K562 (cell line): ENCODE measurements around the gene AKAP13. TPM values are rescaled to one million over a fixed set of nuclear protein-coding genes. Genes with fewer than 3 reads are reported as not detected.

ENCODE experiments used
- ATAC-seq: fragments of 200-7000 bp; cut with Tn5 transposase; 3 replicates; pipeline ENCODE4 v1.9.1; 2020; ENCODE audit warnings: moderate library complexity
- BruUV-seq: library from RNA; stranded (reverse); fragments of 400-500 nt; replicated peaks from 2 replicates; lab custom pipeline; 2021; lab: Mats Ljungman, UMichigan
- CTCF ChIA-PET: fragments of 300-600 bp; formaldehyde crosslinking; extraction: SDS; loops from one replicate; lab custom pipeline; 2021; ENCODE audit warnings: low intra/inter-chr PET ratio; lab: Yijun Ruan, JAX
- POLR2A ChIA-PET: fragments of 300-600, 350-650 bp; sonication (Branson Sonifier 250); formaldehyde crosslinking; extraction: SDS; loops from one replicate; lab custom pipeline; 2021; ENCODE audit warnings: antibody characterized with exemption, inconsistent platforms; lab: Yijun Ruan, JAX
- DNase-seq, 4 experiments: peaks; one replicate each; pipeline versions ENCODE4 v3.0.0 to v3.0.0-alpha.2; 2011 to 2018; ENCODE audit warnings: low spot score in 3 of 4, mixed read lengths in 3 of 4; ENCODE audit errors: extremely low read depth in 1 of 4
- FAIRE-seq: peaks from 2 replicates; lab custom pipeline; 2011; peaks lifted over from hg19 to GRCh38; lab: Jason Lieb, UNC
- H2AFZ ChIP-seq: 2 replicates; pipeline ENCODE4 v1.6.0; 2011; ENCODE audit warnings: low read depth, low read length, control low read depth, inconsistent platforms
- H3K27ac ChIP-seq: fragments of 200-600 bp; 3 replicates; pipeline ENCODE4 v1.8.0; 2011; ENCODE audit warnings: low read depth, mild to moderate bottlenecking, control low read depth, inconsistent platforms, low read length, moderate library complexity, mixed read lengths; ENCODE audit errors: extremely low read depth
- H3K27me3 ChIP-seq, 2 experiments: fragments of 300-600 bp in 1 of 2; 2 replicates in 1 of 2; 3 replicates in 1 of 2; pipeline versions ENCODE4 v1.6.0 to v1.8.0; 2011; ENCODE audit warnings: inconsistent platforms in 2 of 2, low read length in 2 of 2, mild to moderate bottlenecking in 1 of 2, mixed read lengths in 1 of 2, moderate library complexity in 1 of 2; ENCODE audit not compliant: control insufficient read depth in 2 of 2, insufficient read depth in 2 of 2
- H3K36me3 ChIP-seq: fragments of 300-600 bp; 3 replicates; pipeline ENCODE4 v1.8.0; 2011; ENCODE audit warnings: mild to moderate bottlenecking, low read length, inconsistent platforms; ENCODE audit not compliant: control insufficient read depth, insufficient read depth
- H3K4me1 ChIP-seq, 2 experiments: fragments of 200-600 bp in 1 of 2; replicated peaks in 1 of 2; 2 replicates in 1 of 2; 3 replicates in 1 of 2; pipeline versions ENCODE4 v1.5.1 to v1.8.0; 2011; ENCODE audit warnings: inconsistent platforms in 2 of 2, low read length in 2 of 2, mild to moderate bottlenecking in 1 of 2, mixed read lengths in 1 of 2, moderate library complexity in 1 of 2; ENCODE audit not compliant: control insufficient read depth in 2 of 2, insufficient read depth in 2 of 2
- H3K4me2 ChIP-seq: 2 replicates; pipeline ENCODE4 v1.6.1; 2011; ENCODE audit warnings: low read length, control low read depth, inconsistent platforms, mixed read lengths; ENCODE audit not compliant: insufficient read depth
- H3K4me3 ChIP-seq: fragments of 200-600 bp; sonication (generic), shearing (Covaris generic); 2 replicates; pipeline ENCODE4 v1.5.1; 2016; ENCODE audit warnings: control low read depth, inconsistent platforms
- H3K79me2 ChIP-seq: fragments of 200-600 bp; 3 replicates; pipeline ENCODE4 v1.8.0; 2011; ENCODE audit warnings: low read length, inconsistent platforms; ENCODE audit not compliant: control insufficient read depth, insufficient read depth
- H3K9ac ChIP-seq, 2 experiments: 2 replicates each; pipeline versions ENCODE4 v1.6.0 to v1.6.1; 2011; ENCODE audit warnings: low read depth in 2 of 2, low read length in 2 of 2, control low read depth in 1 of 2, inconsistent platforms in 1 of 2, mild to moderate bottlenecking in 1 of 2, mixed read lengths in 1 of 2; ENCODE audit not compliant: insufficient read depth in 1 of 2
- H3K9me1 ChIP-seq: one replicate; pipeline ENCODE4 v1.6.0; 2011; ENCODE audit warnings: inconsistent platforms, mild to moderate bottlenecking, low read length, moderate library complexity; ENCODE audit not compliant: control insufficient read depth, insufficient read depth
- H3K9me3 ChIP-seq: replicated peaks from 2 replicates; pipeline ENCODE4 v1.5.1; 2011; ENCODE audit warnings: low read depth, low read length, inconsistent platforms; ENCODE audit not compliant: control insufficient read depth, insufficient read depth
- H4K20me1 ChIP-seq: replicated peaks from 2 replicates; pipeline ENCODE4 v1.6.1; 2011; ENCODE audit warnings: low read length, inconsistent platforms, mixed read lengths; ENCODE audit not compliant: control insufficient read depth, insufficient read depth
- HSF4 ChIP-seq: fragments of 250-450 bp; sonication (Bioruptor Pico); IDR thresholded peaks from 2 replicates; pipeline ENCODE4 v2.1.2; 2022; ENCODE audit warnings: mild to moderate bottlenecking, moderate library complexity, borderline replicate concordance
- LEF1 ChIP-seq: fragments of 450-650 bp; IDR thresholded peaks from 2 replicates; pipeline ENCODE4 v1.6.1; 2016; ENCODE audit warnings: mild to moderate bottlenecking
- MEIS2 ChIP-seq: fragments of 450-650 bp; IDR thresholded peaks from 2 replicates; pipeline ENCODE4 v1.6.1; 2014; ENCODE audit warnings: mild to moderate bottlenecking; ENCODE audit not compliant: partially characterized antibody
- MYBL2 ChIP-seq, 2 experiments: fragments of 450-650 bp in 1 of 2; sonication (generic) in 1 of 2; formaldehyde crosslinking in 1 of 2; IDR thresholded peaks; 2 replicates each; pipeline versions ENCODE4 v1.6.1 to v1.8.1; 2017 to 2022; ENCODE audit warnings: borderline replicate concordance in 1 of 2, inconsistent platforms in 1 of 2, low read depth in 1 of 2, mild to moderate bottlenecking in 1 of 2, missing genetic modification reagents in 1 of 2, moderate library complexity in 1 of 2
- SMAD3 ChIP-seq: fragments of 450-650 bp; formaldehyde crosslinking; conservative IDR thresholded peaks from 2 replicates; pipeline ENCODE4 v1.4.0; 2020; ENCODE audit warnings: mild to moderate bottlenecking
- TRIM28 ChIP-seq: fragments of 450-650 bp; IDR thresholded peaks from 2 replicates; pipeline ENCODE4 v1.6.1; 2017
- ZNF134 ChIP-seq: fragments of 250-450 bp; sonication (Bioruptor Pico); conservative IDR thresholded peaks from 2 replicates; pipeline ENCODE4 v1.4.0; 2020
- ZNF197 ChIP-seq: fragments of 200-800 bp; sonication (Bioruptor generic); IDR thresholded peaks from 2 replicates; pipeline ENCODE4 v1.6.1; 2016; ENCODE audit warnings: low read depth, missing genetic modification characterization, missing compliant biosample characterization
- ZNF316 ChIP-seq: fragments of 450-650 bp; IDR thresholded peaks from 2 replicates; pipeline ENCODE4 v1.6.1; 2016
- ZNF586 ChIP-seq: fragments of 450-650 bp; formaldehyde crosslinking; conservative IDR thresholded peaks from 2 replicates; pipeline ENCODE4 v1.4.0; 2020; ENCODE audit warnings: mild to moderate bottlenecking, moderate library complexity
- WGBS: fragments of 100-300 bp; shearing (Covaris generic); methylation state at CpG from one replicate; pipeline ENCODE4 v1.1.6; 2016; ENCODE audit warnings: low coverage, mixed read lengths; ENCODE audit not compliant: insufficient coverage; ENCODE audit errors: missing lambda C conversion rate; 5-methylcytosine and 5-hydroxymethylcytosine counted together
- in situ Hi-C: fragments of 300-500 bp; cut with MboI; formaldehyde crosslinking; loops from 4 replicates; pipeline ENCODE4 v1.15.0; 2018; ENCODE audit warnings: inconsistent platforms, mixed read lengths
- intact Hi-C: fragments of 100-400 bp; cut with micrococcal nuclease; formaldehyde crosslinking; loops from 2 replicates; pipeline ENCODE4 v1.14.2; 2022
- polyA plus RNA-seq, 8 experiments: library from polyadenylated mRNA; depleted of rRNA in 4 of 8; stranded (reverse) in 5 of 8; unstranded in 3 of 8; fragments of >200 nt; fragmentation: Nextera tagmentation in 2 of 8; fragmentation: Illumina TruSeq in 1 of 8; extraction: Ambion mirVana in 2 of 8; extraction: Trizol in 1 of 8; gene quantifications; 2 replicates each; pipeline versions ENCODE4 v1.2.1 to v1.2.3, GENCODE V29; 2011 to 2014; ENCODE audit warnings: inconsistent platforms in 1 of 8, missing spikeins in 1 of 8
- total RNA-seq, 7 experiments: library from RNA; depleted of rRNA in 6 of 7; stranded (reverse); fragments of >200 nt in 6 of 7; fragmentation: Illumina TruSeq in 2 of 7; extraction: Trizol in 2 of 7; gene quantifications; 2 replicates each; pipeline versions ENCODE4 v1.2.1 to v1.2.3, GENCODE V29; 2011 to 2021; ENCODE audit warnings: low replicate concordance in 1 of 7
- TF ChIP-seq, protein P1 (sequence below): fragments of 250-450 bp; sonication (Bioruptor Pico); IDR thresholded peaks from 2 replicates; pipeline ENCODE4 v1.4.0; 2020
- TF ChIP-seq, protein P2 (sequence below), 2 experiments: fragments of 450-650 bp in 1 of 2; sonication (generic) in 1 of 2; formaldehyde crosslinking in 1 of 2; IDR thresholded peaks in 1 of 2; conservative IDR thresholded peaks in 1 of 2; 2 replicates each; pipeline versions ENCODE4 v1.6.1 to v1.8.1; 2016 to 2023; ENCODE audit warnings: mild to moderate bottlenecking in 2 of 2, moderate library complexity in 2 of 2, inconsistent platforms in 1 of 2, missing genetic modification reagents in 1 of 2

The AKAP13 gene
- total and polyA plus RNA-seq, 9 of the 15 experiments (the other 6 are each of a cell fraction or from before 2014, with no cell fraction given) = 0.03 to 1.7 (median 0.42) TPM

GRCh38 chr15:85598219-85598618, 217.8 kb downstream of the AKAP13 start (continued):
- TF ChIP-seq ZNF316 = no peak

GRCh38 chr15:85598718-85599398, 218.5 kb downstream of the AKAP13 start:
- no peaks in the 10 kb centered on the region for H3K27me3 ChIP-seq
- no peaks in the 10 kb centered on the region for H3K36me3 ChIP-seq
- intact Hi-C loops (no loop called here), in situ Hi-C loops (no loop called here)
- CTCF ChIA-PET = no interaction called here
- WGBS = 4% methylated on average over 5 of the region's 5 CpGs
- no peaks in the 10 kb centered on the region for H4K20me1 ChIP-seq
- DNase-seq (no peak), FAIRE-seq (no peak), ATAC-seq (no peak)
- H3K4me1 ChIP-seq = no peaks in the 10 kb centered on the region
- no peak overlapping the region for H3K27ac ChIP-seq
- no peak overlapping the region for H3K4me2 ChIP-seq
- H3K9me3 ChIP-seq = no peaks in the 10 kb centered on the region
- no peak overlapping the region for H3K9ac ChIP-seq
- no peak overlapping the region for H2AFZ ChIP-seq
- no peak overlapping the region for H3K4me3 ChIP-seq
- POLR2A ChIA-PET = no interaction called here
- no peaks in the 10 kb centered on the region for H3K79me2 ChIP-seq
- no TSS peak for BruUV-seq
- H3K9me1 ChIP-seq = no peaks in the 10 kb centered on the region
- no peak for TF ChIP-seq SMAD3 (CRISPR knock-in tag)
- no peak for TF ChIP-seq ZNF134
- TF ChIP-seq, protein P1, sequence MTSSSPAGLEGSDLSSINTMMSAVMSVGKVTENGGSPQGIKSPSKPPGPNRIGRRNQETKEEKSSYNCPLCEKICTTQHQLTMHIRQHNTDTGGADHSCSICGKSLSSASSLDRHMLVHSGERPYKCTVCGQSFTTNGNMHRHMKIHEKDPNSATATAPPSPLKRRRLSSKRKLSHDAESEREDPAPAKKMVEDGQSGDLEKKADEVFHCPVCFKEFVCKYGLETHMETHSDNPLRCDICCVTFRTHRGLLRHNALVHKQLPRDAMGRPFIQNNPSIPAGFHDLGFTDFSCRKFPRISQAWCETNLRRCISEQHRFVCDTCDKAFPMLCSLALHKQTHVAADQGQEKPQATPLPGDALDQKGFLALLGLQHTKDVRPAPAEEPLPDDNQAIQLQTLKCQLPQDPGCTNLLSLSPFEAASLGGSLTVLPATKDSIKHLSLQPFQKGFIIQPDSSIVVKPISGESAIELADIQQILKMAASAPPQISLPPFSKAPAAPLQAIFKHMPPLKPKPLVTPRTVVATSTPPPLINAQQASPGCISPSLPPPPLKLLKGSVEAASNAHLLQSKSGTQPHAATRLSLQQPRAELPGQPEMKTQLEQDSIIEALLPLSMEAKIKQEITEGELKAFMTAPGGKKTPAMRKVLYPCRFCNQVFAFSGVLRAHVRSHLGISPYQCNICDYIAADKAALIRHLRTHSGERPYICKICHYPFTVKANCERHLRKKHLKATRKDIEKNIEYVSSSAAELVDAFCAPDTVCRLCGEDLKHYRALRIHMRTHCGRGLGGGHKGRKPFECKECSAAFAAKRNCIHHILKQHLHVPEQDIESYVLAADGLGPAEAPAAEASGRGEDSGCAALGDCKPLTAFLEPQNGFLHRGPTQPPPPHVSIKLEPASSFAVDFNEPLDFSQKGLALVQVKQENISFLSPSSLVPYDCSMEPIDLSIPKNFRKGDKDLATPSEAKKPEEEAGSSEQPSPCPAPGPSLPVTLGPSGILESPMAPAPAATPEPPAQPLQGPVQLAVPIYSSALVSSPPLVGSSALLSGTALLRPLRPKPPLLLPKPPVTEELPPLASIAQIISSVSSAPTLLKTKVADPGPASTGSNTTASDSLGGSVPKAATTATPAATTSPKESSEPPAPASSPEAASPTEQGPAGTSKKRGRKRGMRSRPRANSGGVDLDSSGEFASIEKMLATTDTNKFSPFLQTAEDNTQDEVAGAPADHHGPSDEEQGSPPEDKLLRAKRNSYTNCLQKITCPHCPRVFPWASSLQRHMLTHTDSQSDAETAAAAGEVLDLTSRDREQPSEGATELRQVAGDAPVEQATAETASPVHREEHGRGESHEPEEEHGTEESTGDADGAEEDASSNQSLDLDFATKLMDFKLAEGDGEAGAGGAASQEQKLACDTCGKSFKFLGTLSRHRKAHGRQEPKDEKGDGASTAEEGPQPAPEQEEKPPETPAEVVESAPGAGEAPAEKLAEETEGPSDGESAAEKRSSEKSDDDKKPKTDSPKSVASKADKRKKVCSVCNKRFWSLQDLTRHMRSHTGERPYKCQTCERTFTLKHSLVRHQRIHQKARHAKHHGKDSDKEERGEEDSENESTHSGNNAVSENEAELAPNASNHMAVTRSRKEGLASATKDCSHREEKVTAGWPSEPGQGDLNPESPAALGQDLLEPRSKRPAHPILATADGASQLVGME (CRISPR knock-in tag) = no peak
- no peak for TF ChIP-seq MEIS2
- no peak for TF ChIP-seq LEF1
- TF ChIP-seq MYBL2 (IDR thresholded peaks at IDR 0.05; ENCODE audit: low read depth) = no peak
- TF ChIP-seq MYBL2 (CRISPR knock-in tag; IDR thresholded peaks at IDR 0.05; ENCODE audit: borderline replicate concordance) = no peak
- TF ChIP-seq, protein P2, sequence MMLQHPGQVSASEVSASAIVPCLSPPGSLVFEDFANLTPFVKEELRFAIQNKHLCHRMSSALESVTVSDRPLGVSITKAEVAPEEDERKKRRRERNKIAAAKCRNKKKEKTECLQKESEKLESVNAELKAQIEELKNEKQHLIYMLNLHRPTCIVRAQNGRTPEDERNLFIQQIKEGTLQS (IDR thresholded peaks at IDR 0.05) = no peak
- TF ChIP-seq, protein P2 (CRISPR knock-in tag; conservative IDR thresholded peaks at IDR 0.05) = no peak
- no peak for TF ChIP-seq HSF4 (CRISPR knock-in tag)
- TF ChIP-seq ZNF197 (CRISPR knock-in tag) = no peak
- no peak for TF ChIP-seq TRIM28
- TF ChIP-seq ZNF586 = no peak
